HG03558 (cell line): Measurements from ENCODE around the gene ITGB3.
"Not testable (repeated sequence)": the region's sequence is repeated elsewhere in the genome, so short reads cannot be mapped to it uniquely, and the experiment has no call there.

Experiments
- ATAC-seq: cut with Tn5 transposase; IDR thresholded peaks from one replicate; pipeline ENCODE4 v1.9.1; 2021; ENCODE audit warnings: moderate number of reproducible peaks; ENCODE audit not compliant: unreplicated experiment; ENCODE audit errors: extremely low read depth

The ITGB3 gene

DNA sequence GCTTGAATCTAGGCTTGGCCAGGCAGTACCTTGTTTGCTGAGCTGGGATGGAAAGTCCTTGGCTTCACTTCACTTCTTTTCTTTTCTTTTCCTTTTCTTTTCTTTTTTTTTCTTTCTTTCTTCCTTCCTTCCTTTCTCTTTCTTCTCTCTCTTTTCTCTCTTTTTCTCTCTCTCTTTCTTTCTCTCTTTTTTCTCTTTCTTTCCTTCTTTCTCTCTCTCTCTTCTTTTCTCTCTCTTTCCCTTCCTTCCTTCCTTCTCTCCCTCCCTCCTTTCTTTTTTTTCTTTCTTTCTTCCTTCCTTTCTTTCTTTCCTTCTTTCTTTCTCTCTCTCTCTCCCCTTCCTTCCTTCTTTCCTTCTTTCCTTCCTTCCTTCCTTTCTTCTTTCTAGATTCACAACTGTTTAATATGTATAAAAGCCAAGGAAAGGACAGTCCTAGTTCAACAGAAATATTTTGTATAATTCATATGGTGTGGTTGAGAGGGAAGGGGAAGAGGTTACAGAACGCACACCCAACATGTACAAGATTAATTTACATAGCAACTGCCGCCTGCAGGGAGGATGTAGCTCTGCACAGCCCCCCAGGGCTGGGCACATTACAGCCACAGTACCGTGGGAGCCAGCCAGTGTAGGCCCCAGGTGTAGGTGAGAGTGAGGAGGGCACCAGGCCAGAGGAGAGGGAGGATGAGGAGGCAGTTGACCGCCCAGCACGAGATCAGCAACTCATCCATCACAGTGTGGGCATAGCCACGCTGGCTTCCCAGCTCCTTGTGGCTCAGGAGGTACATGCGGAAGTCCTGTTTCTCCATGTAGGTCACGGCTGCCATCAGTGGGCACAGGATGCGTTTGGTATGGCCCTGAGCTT lies 9.7 kb upstream of the ITGB3 start:
- no peak for ATAC-seq

DNA sequence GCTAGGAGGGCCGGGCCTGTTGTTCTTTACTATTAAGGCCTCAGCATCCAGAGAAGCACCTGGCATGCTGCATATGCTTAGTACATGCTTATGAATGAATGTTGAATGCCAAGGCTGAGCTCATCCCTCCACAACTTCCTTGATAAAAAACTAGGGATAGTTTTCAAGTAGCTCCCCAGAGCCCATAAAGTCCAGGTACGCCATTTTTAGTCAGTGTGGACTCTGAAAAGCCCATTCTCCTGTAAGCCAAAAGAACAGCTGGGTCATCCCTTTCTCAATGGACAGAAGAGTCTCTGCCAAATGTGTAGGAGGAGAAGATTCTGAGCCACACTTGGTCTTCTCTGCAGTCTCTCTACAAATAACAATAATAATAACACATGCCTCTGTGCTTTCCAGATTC lies 8.9 kb upstream of the ITGB3 start:
- no peak for ATAC-seq

- no peak for ATAC-seq
These were observed 7.5 kb upstream of the ITGB3 start for GRCh38 chr17:47246120-47246519.

DNA sequence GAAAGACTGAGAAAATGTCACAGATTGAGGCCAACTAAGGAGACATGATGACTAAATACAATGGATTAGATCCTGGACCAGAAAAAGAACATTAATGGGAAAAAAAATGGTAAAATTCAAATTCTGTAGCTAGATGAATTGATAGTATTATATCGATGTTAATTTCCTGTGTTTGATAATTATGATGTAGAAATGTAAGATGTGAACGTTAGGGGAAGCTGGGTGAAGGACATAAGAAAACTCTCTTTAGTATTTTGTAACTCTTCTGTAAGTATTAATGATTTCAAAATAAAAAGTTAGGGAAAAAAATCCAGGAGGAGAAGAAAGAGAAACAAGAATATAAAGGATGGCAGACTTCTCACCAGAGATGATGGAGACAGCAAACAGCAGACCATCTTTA lies 2.8 kb upstream of the ITGB3 start:
- ATAC-seq = no peak

GRCh38 chr17:47251421-47251940 lies 2.1 kb upstream of the ITGB3 start:
- no peak for ATAC-seq

DNA sequence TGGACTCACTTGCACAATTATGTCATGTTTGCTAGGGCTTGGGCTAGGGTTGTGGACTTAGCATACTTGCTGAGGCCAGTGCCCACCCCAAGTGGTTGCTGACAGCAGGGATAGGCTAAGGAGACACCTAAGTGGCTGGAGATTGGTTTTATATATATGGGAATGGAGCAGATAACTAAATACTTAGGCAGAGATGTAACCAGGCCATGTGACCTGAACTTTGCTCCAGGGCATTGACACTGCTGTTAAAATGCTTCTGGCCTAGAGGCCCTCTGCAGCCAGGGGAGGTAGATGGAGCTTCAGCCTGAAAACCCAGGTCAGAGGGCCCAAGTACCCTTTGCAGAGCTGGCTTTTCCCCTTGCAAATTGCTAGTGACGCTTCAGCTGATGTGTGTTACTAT lies 1.4 kb upstream of the ITGB3 start:
- ATAC-seq = no peak

DNA sequence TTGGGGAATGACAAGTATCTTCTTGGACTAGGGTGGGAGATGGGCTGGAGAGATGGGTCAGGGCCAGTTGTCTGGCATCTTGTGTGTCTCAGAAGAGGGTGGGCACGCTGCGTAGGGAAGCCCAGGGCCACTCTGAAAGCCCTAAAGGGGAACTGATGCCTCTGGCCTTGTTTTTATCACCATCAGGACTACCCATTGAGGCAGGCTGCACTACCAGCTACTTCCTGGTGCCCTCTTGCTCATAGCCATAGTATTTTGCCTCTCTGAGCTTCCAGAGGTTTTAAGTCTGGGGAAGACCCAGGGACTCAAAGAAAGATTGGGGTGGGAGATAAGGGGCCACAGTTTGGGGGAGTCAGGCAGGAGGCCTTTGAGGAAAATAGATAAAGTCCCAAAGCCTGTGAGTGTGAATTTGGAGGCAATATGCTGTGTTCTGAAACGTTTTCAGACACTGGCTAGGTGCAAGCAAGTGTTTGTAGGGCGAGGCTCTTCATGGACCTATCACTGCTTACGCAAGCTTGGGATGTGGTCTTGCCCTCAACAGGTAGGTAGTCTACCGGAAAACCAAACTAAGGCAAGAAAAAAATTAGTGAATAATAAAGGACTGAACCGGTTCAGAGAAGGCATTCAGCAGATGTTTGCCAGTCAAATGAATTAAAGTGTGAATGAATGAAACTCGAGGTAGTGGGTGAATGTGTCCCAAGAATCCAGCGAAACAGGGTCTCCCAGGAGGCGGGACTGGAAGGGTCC lies 688 bp upstream of the ITGB3 start:
- no peak for ATAC-seq

DNA sequence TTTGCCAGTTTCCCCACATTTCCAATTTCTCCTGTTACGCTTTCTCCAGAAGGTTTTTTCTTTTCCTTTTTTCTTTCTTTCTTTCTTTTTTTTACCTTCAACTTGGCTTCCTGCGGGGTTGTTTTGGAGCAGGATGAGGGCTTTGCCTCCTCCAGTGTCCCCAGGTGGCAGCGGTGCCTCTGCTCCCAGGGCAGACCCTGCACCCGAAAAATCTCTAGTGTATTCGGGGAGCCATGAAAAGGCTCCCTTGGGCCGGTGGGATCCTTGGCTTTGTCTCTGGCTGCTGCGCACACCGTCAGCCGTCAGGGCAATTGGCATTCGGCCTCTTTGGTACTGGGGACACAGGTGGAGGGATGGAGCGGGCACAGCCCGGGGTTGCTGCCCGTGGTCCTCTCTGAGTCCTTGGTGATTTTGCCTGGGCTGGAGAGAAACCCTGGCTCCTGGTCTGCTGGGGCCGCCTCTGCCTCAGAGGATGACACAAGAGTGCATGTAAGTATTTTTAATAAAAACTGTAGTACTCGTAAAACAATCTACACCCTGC lies 846 bp downstream of the ITGB3 start:
- ATAC-seq = no peak

GRCh38 chr17:47257651-47258339 lies 4.2 kb downstream of the ITGB3 start:
- no peak for ATAC-seq

DNA sequence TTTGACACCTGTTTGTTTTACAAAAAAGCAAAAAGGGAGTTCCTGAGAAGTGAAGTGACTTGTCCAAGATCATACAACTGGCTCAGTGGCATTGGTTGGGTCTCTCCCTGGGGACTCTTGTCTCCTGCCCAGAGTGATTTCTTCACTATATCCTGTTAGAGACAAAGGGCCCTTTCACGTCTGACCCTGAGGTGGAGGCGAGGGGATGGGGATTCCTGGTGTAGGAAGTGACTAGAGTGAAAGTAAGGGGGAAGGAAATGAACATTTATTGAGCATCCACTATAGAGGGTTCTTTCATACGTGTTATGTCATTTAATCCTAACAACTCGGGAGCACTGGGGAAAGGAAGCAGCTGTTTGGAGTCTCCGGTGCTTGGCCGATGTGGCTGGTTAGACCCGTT lies 9.0 kb downstream of the ITGB3 start:
- no peak for ATAC-seq

DNA sequence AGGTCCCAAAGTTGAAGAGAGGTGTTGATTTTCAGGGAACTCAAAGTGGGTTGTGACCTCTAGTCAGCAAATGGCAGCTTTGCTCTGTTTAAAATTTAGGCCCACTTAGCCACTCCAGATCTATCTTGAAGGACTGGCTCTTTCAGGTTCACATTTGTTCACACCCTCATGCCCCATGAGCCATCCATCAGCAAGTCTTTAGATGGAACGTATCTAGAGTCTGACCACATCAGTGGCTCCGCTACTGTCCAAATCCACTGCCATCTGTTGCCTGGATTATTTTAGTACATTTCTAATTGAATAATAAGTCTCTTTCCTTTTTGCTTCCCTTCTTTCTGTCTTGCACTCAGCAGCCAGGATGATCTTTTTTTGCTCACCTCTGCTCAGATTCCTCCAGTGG lies 10.5 kb downstream of the ITGB3 start:
- no peak for ATAC-seq

DNA sequence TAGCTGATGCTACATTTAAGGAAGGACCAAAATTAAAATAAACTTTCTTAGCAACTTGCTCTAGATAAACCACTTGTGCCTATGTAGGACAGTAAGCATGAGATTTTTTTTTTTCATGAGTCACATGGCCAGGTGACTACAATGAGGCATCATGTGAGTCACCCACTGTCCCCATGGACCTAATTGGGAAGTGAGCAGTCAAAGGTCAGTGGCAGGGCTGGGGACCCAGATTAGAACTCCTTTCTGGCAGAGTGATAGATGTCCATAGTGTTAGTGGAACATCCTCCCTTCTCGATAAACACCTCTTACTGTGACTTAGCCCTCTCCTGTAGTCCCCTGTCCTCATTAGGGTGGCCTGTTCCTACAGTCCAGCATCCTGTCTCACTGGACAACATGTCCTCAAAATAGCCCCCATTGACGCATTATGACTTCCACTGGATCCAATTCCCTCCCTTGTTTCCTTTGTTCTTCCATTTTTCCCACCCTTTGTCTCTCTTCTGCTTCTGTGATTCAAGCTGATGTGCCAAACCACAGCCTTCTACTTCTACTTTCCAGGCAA lies 12.4 kb downstream of the ITGB3 start:
- ATAC-seq = no peak

GRCh38 chr17:47266782-47267181 lies 13.2 kb downstream of the ITGB3 start:
- no peak for ATAC-seq

- ATAC-seq = no peak
These were observed 13.8 kb downstream of the ITGB3 start for GRCh38 chr17:47267354-47267828.

DNA sequence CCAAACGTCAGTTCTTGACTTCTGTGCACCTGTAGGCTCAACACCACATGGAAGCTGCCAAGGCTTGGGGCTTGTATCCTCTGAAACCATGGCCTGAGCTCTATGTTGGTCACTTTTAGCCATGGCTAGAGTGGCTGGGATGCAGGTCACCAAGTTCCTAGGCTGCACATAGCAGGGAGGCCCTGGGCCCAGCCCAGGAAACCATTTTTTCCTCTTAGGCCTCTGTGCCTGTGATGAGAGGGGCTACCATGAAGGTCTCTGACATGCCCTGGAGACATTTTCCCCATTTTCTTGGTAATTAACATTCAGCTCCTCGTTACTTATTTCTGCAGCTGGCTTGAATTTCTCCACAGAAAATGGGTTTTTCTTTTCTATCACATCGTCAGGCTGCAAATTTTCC lies 15.3 kb downstream of the ITGB3 start:
- ATAC-seq = not testable (repeated sequence)

DNA sequence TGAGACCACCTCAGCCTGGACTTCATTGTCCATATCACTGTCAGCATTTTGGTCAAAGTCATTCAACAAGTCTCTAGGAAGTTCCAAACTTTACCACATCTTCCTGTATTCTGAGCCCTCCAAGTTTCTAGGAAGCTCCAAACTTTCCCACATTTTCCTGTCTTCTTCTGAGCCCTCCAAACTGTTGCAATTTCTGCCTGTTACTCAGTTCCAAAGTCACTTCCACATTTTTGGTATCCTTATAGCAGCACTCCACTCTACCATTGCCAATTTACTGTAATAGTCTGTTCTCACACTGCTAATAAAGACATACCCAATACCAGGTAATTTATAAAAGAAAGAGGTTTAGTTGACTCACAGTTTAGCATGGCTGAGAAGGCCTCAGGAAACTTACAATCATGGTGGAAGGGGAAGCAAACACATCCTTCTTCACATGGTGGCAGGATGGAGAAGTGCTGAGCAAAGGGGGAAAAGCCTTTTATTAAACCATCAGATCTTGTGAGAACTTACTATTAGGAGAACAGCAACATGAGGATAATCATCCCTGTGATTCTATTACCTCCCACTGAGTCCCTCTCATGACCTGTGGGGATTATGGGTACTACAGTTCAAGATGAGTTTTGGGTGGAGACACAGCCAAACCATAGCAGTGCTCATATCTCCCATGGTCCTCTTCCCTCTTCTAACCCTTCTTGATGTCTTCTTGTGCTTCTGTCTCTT lies 16.1 kb downstream of the ITGB3 start:
- not testable (repeated sequence) for ATAC-seq

- ATAC-seq = no peak
These were observed 17.5 kb downstream of the ITGB3 start for GRCh38 chr17:47270946-47271705.

GRCh38 chr17:47272491-47272890 lies 18.9 kb downstream of the ITGB3 start:
- no peak for ATAC-seq

DNA sequence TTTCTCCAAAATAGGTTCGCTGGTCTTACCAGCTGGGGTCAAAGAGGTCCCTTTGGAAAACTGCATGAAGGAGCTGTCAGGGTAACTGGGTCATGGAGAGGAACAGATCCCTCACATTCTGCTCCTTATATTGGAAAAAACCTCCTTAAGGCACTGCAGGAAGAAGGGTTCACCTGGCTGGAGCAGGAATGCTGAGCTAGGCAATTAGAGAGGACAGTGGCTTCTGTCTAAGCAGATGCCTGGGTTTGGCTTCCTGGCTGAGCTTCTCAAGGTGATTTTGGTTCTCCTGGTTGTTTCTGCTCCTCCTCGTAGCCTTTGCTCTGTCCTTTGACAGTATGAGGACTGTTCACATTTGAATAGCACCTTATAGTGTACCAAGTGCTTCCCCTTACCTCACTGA lies 19.6 kb downstream of the ITGB3 start:
- no peak for ATAC-seq
